Ishikawa (cell line): ENCODE data around the gene TSPAN7.

Experiments
- CEBPB ChIP-seq: IDR thresholded peaks from 2 replicates; pipeline ENCODE4 v1.6.1; 2012
- CREB1 ChIP-seq: IDR thresholded peaks from 2 replicates; pipeline ENCODE4 v1.6.1; 2012; ENCODE audit warnings: low read depth
- EGR1 ChIP-seq: IDR thresholded peaks from 2 replicates; pipeline ENCODE4 v1.6.1; 2012
- EP300 ChIP-seq: IDR thresholded peaks from 2 replicates; pipeline ENCODE4 v1.6.1; 2012; ENCODE audit warnings: borderline replicate concordance
- FOXM1 ChIP-seq: IDR thresholded peaks from 2 replicates; pipeline ENCODE4 v1.6.1; 2012; ENCODE audit warnings: low read depth, borderline replicate concordance
- NFIC ChIP-seq: IDR thresholded peaks from 2 replicates; pipeline ENCODE4 v1.6.1; 2012
- RAD21 ChIP-seq: IDR thresholded peaks from 2 replicates; pipeline ENCODE4 v1.6.1; 2012; ENCODE audit warnings: low read depth
- TAF1 ChIP-seq: IDR thresholded peaks from 2 replicates; pipeline ENCODE4 v1.6.1; 2012; ENCODE audit warnings: low read depth, mild to moderate bottlenecking
- TCF12 ChIP-seq: IDR thresholded peaks from 2 replicates; pipeline ENCODE4 v1.6.1; 2012; ENCODE audit warnings: low read depth
- TEAD4 ChIP-seq: IDR thresholded peaks from 2 replicates; pipeline ENCODE4 v1.6.1; 2012
- YY1 ChIP-seq: IDR thresholded peaks from 2 replicates; pipeline ENCODE4 v1.6.1; 2012; ENCODE audit warnings: low read depth
- ZBTB7A ChIP-seq: IDR thresholded peaks from 2 replicates; pipeline ENCODE4 v1.6.1; 2012; ENCODE audit warnings: low read depth
- TF ChIP-seq, protein P1 (sequence below): IDR thresholded peaks from 2 replicates; pipeline ENCODE4 v1.6.1; 2012
- TF ChIP-seq, protein P2 (sequence below): IDR thresholded peaks from 2 replicates; pipeline ENCODE4 v1.6.1; 2012; ENCODE audit warnings: low read depth, mild to moderate bottlenecking
- TF ChIP-seq, protein P3 (sequence below): IDR thresholded peaks from 2 replicates; pipeline ENCODE4 v1.6.1; 2012

The TSPAN7 gene

DNA sequence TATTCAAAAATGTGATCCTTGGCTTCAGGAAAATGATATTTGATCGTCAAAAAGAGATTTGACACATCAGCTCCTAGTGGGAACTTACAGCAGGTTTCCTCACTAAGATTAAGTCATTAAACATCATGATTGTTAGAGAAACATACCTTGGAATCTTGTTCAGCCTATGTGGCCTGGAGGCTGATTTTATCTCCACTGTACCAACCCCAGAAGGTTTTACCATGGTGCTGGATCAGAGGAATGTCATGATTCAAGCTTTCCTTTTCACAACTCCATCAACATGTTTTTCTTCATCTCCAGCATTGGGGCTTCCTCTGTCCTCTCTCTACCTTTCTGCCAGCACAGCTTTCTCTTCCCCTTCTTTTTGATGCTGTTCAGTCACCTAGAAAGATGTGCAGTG, 171.5 kb downstream of the TSPAN7 start:
- TF ChIP-seq EGR1 (no peak), NFIC (no peak), FOXM1 (no peak), RAD21 (no peak), CEBPB (no peak), EP300 (no peak), CREB1 (no peak), TCF12 (no peak), ZBTB7A (no peak), TAF1 (no peak), YY1 (no peak), TEAD4 (no peak)
- TF ChIP-seq, protein P1, sequence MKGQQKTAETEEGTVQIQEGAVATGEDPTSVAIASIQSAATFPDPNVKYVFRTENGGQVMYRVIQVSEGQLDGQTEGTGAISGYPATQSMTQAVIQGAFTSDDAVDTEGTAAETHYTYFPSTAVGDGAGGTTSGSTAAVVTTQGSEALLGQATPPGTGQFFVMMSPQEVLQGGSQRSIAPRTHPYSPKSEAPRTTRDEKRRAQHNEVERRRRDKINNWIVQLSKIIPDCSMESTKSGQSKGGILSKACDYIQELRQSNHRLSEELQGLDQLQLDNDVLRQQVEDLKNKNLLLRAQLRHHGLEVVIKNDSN: no peak
- TF ChIP-seq, protein P2, sequence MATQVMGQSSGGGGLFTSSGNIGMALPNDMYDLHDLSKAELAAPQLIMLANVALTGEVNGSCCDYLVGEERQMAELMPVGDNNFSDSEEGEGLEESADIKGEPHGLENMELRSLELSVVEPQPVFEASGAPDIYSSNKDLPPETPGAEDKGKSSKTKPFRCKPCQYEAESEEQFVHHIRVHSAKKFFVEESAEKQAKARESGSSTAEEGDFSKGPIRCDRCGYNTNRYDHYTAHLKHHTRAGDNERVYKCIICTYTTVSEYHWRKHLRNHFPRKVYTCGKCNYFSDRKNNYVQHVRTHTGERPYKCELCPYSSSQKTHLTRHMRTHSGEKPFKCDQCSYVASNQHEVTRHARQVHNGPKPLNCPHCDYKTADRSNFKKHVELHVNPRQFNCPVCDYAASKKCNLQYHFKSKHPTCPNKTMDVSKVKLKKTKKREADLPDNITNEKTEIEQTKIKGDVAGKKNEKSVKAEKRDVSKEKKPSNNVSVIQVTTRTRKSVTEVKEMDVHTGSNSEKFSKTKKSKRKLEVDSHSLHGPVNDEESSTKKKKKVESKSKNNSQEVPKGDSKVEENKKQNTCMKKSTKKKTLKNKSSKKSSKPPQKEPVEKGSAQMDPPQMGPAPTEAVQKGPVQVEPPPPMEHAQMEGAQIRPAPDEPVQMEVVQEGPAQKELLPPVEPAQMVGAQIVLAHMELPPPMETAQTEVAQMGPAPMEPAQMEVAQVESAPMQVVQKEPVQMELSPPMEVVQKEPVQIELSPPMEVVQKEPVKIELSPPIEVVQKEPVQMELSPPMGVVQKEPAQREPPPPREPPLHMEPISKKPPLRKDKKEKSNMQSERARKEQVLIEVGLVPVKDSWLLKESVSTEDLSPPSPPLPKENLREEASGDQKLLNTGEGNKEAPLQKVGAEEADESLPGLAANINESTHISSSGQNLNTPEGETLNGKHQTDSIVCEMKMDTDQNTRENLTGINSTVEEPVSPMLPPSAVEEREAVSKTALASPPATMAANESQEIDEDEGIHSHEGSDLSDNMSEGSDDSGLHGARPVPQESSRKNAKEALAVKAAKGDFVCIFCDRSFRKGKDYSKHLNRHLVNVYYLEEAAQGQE: no peak
- TF ChIP-seq, protein P3, sequence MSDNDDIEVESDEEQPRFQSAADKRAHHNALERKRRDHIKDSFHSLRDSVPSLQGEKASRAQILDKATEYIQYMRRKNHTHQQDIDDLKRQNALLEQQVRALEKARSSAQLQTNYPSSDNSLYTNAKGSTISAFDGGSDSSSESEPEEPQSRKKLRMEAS: no peak
